ENCODE data around the gene TNN.
"Not testable (repeated sequence)": the region's sequence is repeated elsewhere in the genome, so short reads cannot be mapped to it uniquely, and the experiment has no call there.

The TNN gene

GRCh38 chr1:175072099-175072951, 4.7 kb downstream of the TNN start:
- no peak for DNase-seq

GRCh38 chr1:175073061-175073460, 5.4 kb downstream of the TNN start:
- no peak for DNase-seq

- no peak for DNase-seq
Observed at GRCh38 chr1:175073633-175074032, 6.0 kb downstream of the TNN start.

- no peak for DNase-seq
Observed at GRCh38 chr1:175075572-175076568, 8.2 kb downstream of the TNN start.

GRCh38 chr1:175077356-175078030, 9.9 kb downstream of the TNN start:
- DNase-seq: no peak

GRCh38 chr1:175078629-175079028, 11.0 kb downstream of the TNN start:
- DNase-seq: no peak

- DNase-seq: no peak
Observed at GRCh38 chr1:175079338-175079737, 11.7 kb downstream of the TNN start.

GRCh38 chr1:175080030-175080429, 12.4 kb downstream of the TNN start:
- no peak for DNase-seq

- no peak for DNase-seq
Observed at GRCh38 chr1:175081983-175082382, 14.3 kb downstream of the TNN start.

- no peak for DNase-seq
Observed at GRCh38 chr1:175088525-175088951, 20.9 kb downstream of the TNN start.

GRCh38 chr1:175089136-175089718, 21.6 kb downstream of the TNN start:
- DNase-seq: no peak

- no peak for DNase-seq
Observed at GRCh38 chr1:175090780-175091179, 23.1 kb downstream of the TNN start.

GRCh38 chr1:175094626-175095025, 27.0 kb downstream of the TNN start:
- DNase-seq: no peak

- DNase-seq: no peak
Observed at GRCh38 chr1:175095069-175095468, 27.4 kb downstream of the TNN start.

GRCh38 chr1:175095978-175096607, 28.5 kb downstream of the TNN start:
- DNase-seq: no peak

GRCh38 chr1:175097361-175097760, 29.7 kb downstream of the TNN start:
- DNase-seq: no peak

- DNase-seq: no peak
Observed at GRCh38 chr1:175099916-175100315, 32.3 kb downstream of the TNN start.

- not testable (repeated sequence) for DNase-seq
Observed at GRCh38 chr1:175102166-175102565, 34.5 kb downstream of the TNN start.

- not testable (repeated sequence) for DNase-seq
Observed at GRCh38 chr1:175106536-175106935, 38.9 kb downstream of the TNN start.

- DNase-seq: not testable (repeated sequence)
Observed at GRCh38 chr1:175108331-175108820, 40.7 kb downstream of the TNN start.

- no peak for DNase-seq
Observed at GRCh38 chr1:175114996-175115395, 47.4 kb downstream of the TNN start.

Measured in CD4-positive, alpha-beta T cell treated with Interleukin-4 for 1 hour (primary cell).